COR-L47 (cell line): ENCODE data around the gene LIF.
"Not testable (repeated sequence)": the region's sequence is repeated elsewhere in the genome, so short reads cannot be mapped to it uniquely, and the experiment has no call there.

Source experiments
- DNase-seq: peaks from one replicate; lab custom pipeline; 2025; lab: John Stamatoyannopoulos, UW

Gene LIF

GRCh38 chr22:30241576-30242371, 4.8 kb downstream of the LIF start:
- DNase-seq, result no peak

DNA sequence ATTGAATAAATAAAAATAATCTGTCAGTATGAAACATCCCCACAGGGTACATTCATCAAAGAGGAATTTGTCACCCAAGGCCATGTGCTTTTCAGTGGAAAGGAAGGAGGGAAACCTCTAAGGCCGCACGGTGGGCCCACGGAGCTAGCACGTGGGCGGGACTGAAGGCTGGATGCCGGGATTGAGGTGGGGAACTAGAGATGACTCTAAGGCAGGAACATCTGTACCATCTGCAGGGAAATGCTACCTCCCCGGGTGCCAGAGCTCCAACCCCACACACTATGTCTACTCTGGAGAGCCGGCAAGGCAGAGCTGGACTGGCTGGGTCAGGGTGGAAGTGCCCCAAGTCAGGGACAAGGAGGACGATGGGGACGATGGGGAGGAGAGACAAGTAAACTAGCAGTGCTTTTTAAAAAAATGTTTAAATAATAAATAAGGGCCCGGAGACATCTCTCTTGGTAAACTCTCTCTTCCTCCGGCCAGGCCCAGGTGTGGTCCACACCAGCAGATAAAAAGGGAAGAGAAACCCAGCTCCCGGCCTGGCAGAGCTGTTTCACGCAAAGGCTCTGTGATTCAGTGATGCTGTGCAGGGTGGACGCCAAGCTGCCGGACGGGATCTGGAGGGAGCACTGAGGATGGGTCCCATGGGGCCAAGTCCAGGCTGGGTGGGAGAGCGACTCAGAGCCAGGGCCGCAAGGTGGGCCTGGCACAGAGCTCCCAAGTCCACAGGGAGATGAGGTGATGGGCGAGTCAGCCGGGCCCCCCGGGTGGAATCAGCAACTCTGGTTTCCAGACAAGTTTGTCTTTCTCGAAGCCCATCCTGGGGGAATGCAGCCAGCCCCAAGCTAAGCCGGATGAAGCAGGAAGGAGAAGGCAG, 5.8 kb downstream of the LIF start:
- no peak for DNase-seq

DNA sequence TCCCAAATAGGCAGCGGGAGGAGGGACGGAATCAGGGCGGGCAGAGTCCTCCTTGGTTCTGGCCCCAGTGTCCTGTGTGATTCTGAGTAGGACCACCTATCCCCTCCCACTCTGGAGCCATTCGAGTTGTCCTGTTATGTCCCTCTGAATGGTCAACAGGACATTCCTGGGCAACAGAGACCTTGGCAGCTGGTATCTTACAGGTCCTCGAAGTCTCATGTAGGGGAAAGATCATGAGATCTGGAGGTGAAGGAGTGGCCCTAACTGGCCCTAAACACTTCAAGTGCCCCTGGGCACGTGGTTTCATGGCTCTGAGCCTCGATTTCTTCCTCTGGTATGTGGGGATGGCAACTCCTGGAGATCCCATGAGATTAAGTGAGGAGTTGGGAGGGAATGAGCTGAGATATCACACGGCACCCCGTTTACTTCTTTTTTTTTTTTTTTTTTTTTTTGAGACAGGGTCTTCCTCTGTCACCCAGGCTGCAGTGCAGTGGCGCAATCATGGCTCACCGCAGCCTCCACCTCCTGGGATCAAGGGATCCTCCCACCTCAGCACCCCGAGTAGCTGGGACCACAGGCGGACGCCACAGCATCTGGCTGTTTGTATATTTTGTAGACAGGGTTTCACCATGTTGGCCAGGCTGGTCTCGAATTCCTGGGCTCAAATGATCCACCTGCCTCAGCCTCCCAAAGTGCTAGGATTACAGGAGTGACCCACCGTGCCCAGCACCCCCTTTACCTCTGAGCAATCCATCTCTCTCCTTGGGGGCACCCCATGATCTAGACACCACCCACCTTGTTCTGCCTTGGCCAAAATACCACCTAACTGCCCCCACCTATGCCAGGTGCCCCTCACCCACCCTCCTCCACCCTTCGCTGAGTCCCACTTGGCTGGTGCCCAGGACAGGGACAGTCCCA, 6.8 kb downstream of the LIF start:
- DNase-seq, result no peak

GRCh38 chr22:30238661-30239487, 7.7 kb downstream of the LIF start:
- no peak for DNase-seq

DNA sequence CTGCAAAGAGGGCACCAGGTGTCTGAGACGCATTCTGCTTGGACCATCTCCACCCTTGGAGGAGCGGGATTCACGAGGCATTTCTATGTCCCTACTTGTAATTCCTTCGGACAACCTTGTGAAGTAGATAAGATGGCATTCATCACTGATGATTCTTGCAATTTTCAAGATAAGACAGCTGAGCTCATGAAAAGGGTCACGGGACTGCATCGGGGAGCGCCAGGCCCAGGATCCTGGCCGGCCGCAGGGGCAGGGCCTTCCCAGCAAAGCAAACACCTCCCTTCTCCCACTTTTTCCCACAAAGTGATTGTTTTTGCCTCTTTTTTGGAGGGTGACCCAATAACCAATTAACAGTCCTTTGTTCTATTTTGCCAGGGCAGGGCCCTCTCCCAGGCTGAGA, 8.4 kb downstream of the LIF start:
- DNase-seq, result no peak

GRCh38 chr22:30236875-30237274, 9.7 kb downstream of the LIF start:
- no peak for DNase-seq

DNA sequence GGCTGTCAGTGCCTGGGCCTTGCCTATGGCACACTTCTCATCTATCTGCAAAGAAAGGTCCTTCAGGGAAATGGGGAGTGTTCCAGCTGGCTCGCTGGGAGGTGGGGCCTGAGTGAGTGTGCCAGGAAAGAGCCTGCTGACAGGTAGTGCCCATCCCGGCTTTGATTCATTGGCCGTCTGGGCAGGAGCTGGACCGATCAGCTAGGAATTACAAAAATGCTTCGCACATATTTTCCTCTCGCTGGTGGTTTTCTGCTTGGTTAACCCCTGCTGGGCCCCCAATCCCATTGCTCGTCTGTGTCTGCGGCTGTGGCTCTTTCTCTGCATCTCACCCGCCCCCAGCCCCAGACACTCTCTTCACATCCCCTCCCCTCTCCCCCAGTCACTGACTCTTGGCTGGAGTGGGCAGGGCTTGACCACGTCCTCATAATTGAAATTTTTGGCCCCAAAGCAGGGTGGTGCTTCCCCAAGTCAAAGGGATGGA, 10.8 kb downstream of the LIF start:
- no peak for DNase-seq

GRCh38 chr22:30234786-30235470, 11.6 kb downstream of the LIF start:
- no peak for DNase-seq

GRCh38 chr22:30234325-30234724, 12.2 kb downstream of the LIF start:
- not testable (repeated sequence) for DNase-seq

- DNase-seq, result no peak
Observed at GRCh38 chr22:30233582-30233981, 13.0 kb downstream of the LIF start.

DNA sequence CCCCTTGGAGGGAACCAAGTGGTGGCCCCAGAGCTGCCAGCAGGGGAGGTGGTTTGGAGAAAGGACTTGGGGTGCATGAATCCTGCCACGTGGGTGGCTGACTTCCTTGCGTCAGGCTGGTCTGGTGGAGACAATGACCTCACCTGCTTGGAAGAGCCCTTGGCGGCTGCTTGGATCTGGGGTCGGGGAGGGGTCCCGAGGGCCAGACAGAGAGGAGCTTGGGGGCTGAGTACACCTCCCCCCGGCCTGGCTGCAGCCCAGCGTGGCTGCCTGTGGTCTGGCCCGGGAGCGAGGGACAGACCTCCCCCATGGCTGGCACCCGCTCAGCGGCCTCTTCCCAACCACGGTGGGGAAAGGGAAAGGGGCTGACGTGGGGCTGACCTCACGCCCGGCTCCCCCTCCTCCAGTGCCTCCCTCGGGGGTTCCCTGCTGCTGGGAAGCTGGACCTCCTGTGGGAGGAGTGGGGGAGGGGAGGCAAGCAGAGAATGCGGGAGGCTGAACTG, 13.8 kb downstream of the LIF start:
- DNase-seq, result no peak

DNA sequence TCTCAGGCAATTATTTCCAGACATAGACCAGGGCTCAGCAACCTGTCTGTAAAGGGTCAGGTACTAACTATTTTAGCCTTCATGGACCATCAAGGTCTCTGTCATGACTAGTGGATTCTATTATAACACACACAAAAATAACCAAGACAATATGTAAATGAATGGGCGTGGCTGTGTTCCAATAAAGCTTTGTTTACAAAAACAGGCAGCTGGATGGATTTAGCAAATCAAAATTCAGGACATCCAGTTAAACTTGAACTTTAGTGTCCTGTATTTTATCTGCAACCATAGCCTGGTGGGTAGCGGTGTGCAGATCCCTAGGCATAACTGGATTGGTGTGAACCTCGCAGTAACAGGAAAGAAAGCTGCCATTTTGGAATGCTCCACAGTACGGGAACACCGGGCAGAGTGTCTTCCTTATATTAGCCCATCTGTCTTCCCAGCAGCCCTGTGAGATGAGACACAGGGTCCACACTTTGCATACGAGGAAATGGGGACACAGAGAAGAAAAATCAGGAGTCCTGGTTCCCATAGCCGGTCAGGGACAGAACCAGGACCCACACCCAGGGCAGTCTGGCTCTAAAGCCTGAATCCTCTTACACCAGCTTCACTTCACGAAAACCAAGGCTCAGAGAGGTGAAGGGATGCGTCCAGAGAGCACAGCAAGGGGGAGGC, 15.6 kb downstream of the LIF start:
- DNase-seq, result no peak

GRCh38 chr22:30230330-30230729, 16.2 kb downstream of the LIF start:
- no peak for DNase-seq

- no peak for DNase-seq
Observed at GRCh38 chr22:30228509-30229359, 17.8 kb downstream of the LIF start.

DNA sequence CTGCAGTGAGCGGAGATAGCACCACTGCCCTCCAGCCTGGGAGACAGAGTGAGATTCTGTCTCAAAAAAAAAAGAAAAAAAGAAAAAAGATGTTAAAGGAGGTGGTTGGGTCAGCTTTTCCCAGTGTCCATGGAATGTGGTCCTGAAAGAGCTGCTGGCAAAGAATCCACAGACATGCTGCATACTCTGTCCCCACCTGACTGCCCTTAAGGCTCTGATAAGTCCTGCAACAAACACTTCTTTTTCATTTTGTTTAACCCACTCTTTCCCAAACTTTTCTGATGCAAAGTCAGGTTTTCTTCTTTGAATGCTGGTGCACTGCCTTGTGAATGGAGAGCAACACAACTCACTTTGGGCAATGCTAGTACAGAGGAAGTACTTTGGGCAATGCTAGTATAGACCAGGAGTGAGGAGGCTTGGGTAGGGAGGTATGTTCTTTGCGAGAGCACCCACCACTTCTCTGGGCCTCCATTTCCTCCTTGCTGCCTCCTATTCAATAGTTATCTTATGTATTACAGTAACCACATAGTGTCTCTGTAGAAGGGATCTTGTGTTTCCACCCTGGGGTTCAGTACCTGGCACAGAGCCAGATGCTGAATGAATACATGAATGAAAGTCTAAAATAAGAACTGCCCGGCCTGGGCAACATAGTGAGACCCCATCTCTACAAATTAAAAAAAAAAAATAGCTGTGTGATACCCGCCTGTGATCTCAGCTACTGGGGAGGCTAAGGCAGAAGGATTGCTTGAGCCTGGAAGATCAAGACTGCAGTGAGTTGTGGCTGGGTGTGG, 18.9 kb downstream of the LIF start:
- DNase-seq, result no peak

DNA sequence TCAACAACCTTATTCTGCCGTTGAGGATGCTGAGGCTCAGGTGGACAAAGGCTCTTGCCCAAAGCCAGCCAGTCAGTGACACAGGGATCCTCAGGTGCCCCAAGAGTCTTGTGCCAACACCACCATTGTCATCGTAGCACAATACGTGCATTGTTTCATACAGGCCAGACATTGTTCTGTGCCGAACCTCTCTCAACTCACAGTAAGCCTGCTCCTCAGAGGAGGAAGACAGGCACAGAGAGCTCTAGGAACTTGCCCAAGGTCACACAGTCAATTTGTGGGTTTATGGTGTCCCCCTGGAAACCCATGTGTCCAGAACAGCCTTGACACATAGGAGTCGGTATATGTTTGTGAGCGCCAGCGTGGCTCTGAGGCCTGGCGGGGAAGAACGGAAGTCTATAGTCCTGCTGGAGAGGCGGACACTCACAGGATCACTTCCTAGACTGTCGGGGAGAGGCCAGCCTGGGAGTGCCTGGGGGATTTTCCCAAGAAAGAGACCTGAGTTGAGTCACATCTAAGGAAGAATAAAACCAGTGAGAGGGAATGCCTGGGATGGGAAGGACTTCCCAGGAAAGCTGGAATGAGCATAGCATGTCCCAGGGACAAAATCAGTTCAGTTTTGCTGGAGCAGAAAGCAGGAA, 20.2 kb downstream of the LIF start:
- no peak for DNase-seq

- no peak for DNase-seq
Observed at GRCh38 chr22:30225220-30225927, 21.2 kb downstream of the LIF start.
